ENCODE measurements around the gene CERKL.

CERKL gene

GRCh38 chr2:181623159-181623558, 33.7 kb downstream of the CERKL start:
- DNase-seq, result no peak

- DNase-seq, result no peak
Observed at GRCh38 chr2:181621779-181622490, 35.0 kb downstream of the CERKL start.

DNA sequence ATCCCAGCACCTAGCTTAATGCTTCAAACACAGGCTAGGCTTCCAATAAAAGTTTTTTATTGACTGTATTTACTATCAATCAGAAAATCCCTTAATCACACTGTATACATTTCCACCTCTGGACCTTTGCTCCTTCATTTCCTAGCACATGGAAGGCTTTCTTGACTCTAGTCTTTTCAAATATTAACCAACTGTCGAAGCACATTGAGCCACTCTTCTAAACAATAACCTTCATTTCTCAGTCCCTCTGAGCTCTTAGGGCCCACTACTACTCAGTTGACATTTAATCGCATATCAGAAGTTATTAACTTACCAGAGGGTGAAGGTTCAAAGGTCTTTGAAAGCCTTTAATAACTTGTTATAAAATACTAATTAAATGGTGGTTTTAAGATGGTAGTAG, 37.4 kb downstream of the CERKL start:
- DNase-seq, result no peak

GRCh38 chr2:181616715-181617114, 40.2 kb downstream of the CERKL start:
- no peak for DNase-seq

GRCh38 chr2:181614874-181615638, 41.8 kb downstream of the CERKL start:
- no peak for DNase-seq

DNA sequence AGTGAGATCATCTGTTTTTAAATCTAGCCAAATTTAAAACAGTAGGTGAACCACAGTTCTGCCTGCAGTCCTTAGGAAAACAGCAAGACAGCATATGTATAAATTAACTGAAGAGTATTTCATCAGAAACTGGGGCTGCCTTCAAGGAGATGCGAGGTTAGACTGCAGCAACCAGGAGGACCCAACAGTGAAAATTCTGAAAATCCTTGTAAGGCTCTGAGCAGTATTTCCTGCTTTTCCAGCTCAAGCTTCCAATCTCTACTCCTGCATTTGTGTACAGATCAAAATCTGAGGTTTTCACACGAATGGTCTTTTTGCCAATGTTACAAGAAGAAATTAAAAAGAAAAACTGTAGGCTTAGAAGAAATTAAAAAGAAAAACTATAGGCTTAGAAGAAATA, 43.7 kb downstream of the CERKL start:
- no peak for DNase-seq

DNA sequence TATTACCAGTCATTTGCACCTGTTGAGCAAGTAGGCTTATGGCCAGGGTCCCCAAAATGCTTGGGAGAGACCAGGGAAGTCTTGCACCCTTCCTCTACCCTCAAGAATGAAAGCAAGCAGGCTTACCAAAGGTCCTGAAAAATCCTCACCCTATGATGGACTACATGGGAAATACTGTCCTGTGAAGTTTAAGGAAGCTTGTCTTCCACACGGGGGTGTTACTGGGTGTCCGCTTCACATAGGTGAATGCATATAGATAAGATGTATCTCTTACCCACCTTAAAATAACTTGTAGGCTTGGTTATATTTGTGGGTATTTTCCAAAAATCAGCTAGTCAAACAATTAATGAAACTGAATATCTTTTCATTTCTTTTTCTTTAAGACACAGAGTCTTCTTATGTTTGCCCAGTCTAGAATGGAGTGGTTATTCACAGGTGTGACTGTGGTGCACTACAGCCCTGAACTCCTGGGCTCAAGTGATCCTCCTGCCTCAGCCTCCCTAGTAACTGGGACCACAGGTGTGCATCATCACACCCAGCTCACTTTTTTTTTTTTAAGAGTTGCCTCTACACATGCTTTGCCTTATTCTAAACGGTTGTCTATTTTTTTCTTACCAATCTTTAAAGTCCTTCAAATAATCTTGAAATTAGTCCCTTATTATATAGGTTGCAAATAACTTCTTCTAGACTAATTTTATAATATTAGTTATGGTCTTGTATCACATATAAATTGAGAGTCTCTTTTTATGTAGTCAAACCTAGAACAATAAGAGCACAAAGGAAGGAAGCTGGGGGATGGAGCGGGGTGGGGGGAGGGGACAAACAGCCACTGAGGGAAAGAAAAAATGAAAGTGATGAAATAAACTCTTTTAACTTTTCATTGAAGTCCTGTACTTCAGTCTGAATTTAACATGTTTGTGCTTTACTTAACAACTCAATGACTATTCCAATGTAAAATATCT, 49.0 kb downstream of the CERKL start:
- no peak for DNase-seq

DNA sequence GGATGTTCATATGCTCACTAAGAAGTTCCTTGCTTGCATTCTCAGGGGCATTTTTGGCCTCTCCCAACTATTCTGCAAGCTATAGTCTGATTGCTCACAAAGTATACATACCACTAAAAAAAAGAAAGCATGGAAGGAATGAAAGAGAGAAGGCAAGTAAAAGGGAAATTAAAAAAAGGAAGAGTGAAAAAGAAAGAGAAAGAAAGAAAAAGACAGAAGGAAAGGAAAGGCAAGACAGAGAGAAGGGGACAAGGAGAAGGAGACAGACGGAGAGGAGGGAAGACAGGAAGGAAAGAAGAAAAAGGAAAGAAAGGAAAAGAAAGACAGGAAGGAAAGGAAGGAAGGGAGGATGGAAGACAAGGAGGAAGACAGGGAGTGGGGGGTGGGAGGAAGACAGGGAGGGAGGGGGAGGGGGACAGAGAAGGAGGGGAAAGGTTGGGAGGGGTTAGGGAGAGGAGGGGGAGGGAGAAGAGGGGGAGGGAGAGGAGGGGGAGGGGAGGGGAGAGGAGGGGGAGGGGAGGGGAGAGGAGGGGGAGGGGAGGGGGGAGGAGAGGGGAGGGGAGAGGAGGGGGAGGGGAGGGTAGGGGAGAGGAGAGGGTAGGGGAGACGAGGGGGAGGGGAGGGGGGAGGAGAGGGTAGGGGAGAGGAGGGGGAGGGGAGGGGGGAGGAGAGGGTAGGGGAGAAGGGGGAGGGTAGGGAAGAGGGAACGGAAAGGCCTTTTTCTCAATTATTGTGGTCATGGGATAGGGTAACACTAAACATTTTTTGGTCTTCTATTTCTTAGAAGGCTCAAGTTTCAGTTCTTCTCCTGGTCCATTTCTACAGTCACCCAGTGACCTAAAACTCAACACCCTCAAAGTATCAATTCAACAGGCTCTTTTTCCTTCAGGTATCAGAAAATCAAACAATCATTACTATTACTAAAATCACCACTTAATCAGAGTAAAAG, 50.7 kb downstream of the CERKL start:
- DNase-seq, result no peak

DNA sequence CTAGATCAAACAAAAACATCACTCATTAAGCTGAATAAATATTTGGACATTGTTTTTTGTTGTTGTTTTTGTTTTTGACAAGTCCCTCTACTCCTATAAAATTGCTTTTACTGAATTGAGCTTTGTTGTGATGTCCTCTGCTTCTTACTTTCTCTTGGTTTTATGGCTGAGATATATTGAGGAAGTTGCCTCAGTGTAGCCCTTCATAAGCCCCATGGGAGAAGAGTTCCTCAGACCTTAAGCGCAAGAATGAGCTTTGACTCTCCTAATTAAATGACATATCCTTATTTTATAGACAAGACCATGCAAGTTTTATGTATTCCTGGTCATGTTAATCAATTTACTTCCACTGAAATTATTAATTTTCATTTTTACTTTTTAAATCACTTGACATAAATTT, 54.9 kb downstream of the CERKL start:
- no peak for DNase-seq

DNA sequence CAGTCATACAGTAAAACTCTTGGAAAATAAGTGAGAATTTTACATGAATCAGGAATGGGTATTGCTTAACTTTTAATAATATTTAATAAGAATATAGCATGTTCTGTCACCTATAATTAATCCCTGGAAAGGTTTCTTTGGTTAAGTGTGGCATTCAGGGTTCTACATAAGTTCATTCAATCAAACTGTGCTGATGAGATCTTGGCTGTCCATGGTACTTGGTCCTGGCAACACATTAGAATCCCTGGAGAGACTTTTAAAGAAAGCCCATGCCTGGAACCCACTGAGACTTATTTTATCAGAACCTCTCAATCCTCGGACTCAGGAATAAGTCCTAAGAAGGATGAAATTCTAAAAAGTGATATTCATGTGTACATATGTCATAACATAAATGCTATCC, 60.3 kb downstream of the CERKL start:
- no peak for DNase-seq

- no peak for DNase-seq
Observed at GRCh38 chr2:181594322-181594721, 62.6 kb downstream of the CERKL start.

DNA sequence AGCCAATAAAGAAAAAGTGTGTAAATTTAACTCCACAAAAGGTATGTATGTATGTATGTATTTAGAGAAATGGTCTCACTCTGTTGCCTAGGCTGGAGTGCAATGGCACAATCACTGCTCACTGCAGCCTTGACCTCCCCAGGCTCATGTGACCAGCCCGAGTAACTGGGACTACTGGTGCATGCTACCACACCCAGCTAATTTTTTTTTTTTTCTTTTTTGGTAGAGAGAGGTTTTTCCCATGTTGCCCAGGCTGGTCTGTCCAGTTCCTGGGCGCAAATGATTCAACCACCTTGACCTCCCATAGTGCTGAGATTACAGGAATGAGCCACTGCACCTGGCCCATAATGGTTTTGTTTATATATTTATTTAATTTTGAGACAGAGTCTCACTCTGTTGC, 67.1 kb downstream of the CERKL start:
- no peak for DNase-seq

- no peak for DNase-seq
Observed at GRCh38 chr2:181588546-181588945, 68.4 kb downstream of the CERKL start.

DNA sequence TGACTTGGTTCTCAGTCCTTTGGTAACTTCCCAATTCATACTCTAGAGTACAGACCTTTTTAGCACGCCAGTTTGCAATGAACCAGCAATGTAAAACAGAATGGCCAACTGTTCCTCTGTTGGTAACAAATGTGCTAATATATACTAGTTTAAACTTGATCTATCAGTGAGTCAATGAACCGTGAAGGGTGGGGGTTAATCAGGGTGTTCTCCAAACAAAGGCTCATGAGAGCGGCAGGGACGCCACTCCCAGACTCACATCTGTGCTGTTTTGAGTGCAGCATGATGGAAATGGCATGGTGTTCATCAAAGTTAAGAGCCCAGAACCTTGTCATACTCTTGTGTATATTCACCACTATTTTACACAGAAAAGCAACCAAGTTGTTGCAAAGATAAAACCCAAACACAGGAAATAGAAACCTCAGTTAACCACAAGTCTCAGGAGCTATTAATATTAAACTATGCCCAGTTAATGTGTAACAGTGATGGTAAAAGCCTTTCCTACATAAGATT, 70.3 kb downstream of the CERKL start:
- no peak for DNase-seq

GRCh38 chr2:181585732-181586131, 71.2 kb downstream of the CERKL start:
- no peak for DNase-seq

DNA sequence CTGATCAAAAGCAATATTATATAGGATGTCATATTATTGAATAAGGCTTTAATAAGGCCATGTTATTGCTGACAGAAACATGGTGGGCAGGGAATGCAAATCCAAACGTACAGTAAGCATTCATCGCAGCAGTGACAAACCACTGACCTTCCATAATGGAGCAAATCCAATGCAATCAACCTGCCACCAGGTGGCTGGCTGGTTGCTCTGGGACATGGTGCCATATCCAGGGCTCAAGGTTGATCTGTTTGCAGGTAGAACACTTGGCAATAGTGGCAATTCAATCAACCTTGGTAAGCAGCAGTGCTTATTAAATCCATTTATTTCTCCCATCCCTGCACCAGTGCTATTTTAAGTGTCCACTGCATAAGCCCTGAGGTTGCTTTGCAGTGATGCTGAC, 75.4 kb downstream of the CERKL start:
- no peak for DNase-seq

- DNase-seq, result no peak
Observed at GRCh38 chr2:181578829-181579228, 78.1 kb downstream of the CERKL start.

- DNase-seq, result no peak
Observed at GRCh38 chr2:181576431-181576830, 80.5 kb downstream of the CERKL start.

GRCh38 chr2:181575650-181576025, 81.3 kb downstream of the CERKL start:
- no peak for DNase-seq

- DNase-seq, result no peak
Observed at GRCh38 chr2:181575024-181575649, 81.8 kb downstream of the CERKL start.

DNA sequence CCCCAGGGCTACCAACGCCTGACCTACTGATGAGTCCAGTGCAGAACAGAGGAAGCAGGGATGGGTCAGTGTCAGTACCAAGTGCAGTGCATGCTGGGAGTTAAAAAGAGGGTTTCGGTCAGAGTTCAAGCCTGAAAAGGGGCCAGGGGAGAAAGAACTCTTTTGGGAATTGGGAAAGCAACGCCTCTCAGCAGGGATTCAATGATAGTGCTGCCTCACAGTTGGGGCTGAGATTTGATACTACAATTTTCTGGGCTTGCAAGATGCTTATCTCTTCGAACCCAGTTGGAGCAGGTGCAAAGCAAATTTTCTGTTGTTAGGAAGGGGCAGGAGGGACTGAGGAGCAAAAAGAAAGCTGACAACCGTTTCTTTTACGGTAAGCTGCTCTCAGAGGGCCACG, 82.6 kb downstream of the CERKL start:
- DNase-seq, result no peak
